Skeletal muscle tissue (tissue), 4 donors: Measurements from ENCODE around the gene BLCAP. TPM values are rescaled to one million over a fixed set of nuclear protein-coding genes. Genes with fewer than 3 reads are reported as not detected.
"Not testable (repeated sequence)": the region's sequence is repeated elsewhere in the genome, so short reads cannot be mapped to it uniquely, and the experiment has no call there.

Experiments
- H3K27ac ChIP-seq: one replicate; pipeline ENCODE4 v1.7.0; 2013; ENCODE audit warnings: mild to moderate bottlenecking, low read depth, low read length, inconsistent platforms
- H3K27me3 ChIP-seq, 3 donors: one replicate each; pipeline ENCODE4 v1.7.0; 2013; ENCODE audit warnings: low read length in 3 of 3; ENCODE audit not compliant: control insufficient read depth in 3 of 3, insufficient read depth in 3 of 3
- H3K36me3 ChIP-seq, 3 donors: one replicate each; pipeline ENCODE4 v1.7.0; 2013; ENCODE audit warnings: low read length in 3 of 3; ENCODE audit not compliant: control insufficient read depth in 3 of 3, insufficient read depth in 3 of 3
- H3K4me1 ChIP-seq, 3 donors: one replicate each; pipeline ENCODE4 v1.7.0; 2013; ENCODE audit warnings: low read length in 3 of 3, mild to moderate bottlenecking in 3 of 3; ENCODE audit not compliant: control insufficient read depth in 3 of 3, insufficient read depth in 3 of 3
- H3K4me3 ChIP-seq, 3 donors: one replicate each; pipeline ENCODE4 v1.7.0; 2013; ENCODE audit warnings: low read length in 3 of 3
- H3K9ac ChIP-seq, 3 donors: one replicate each; pipeline ENCODE4 v1.7.0; 2013; ENCODE audit warnings: low read length in 3 of 3, mild to moderate bottlenecking in 3 of 3, moderate library complexity in 2 of 3, low read depth in 1 of 3
- H3K9me3 ChIP-seq, 3 donors: one replicate each; pipeline ENCODE4 v1.7.0; 2013; ENCODE audit warnings: low read length in 3 of 3; ENCODE audit not compliant: control insufficient read depth in 3 of 3
- total RNA-seq: library from RNA; depleted of rRNA; stranded (reverse); fragments of >200 nt; gene quantifications from one replicate; pipeline ENCODE4 v1.2.3, GENCODE V29; 2014
- donor health status: Osteomylitis.

BLCAP gene
- total RNA-seq, 1 donor from 2014 or later = 241 TPM

DNA sequence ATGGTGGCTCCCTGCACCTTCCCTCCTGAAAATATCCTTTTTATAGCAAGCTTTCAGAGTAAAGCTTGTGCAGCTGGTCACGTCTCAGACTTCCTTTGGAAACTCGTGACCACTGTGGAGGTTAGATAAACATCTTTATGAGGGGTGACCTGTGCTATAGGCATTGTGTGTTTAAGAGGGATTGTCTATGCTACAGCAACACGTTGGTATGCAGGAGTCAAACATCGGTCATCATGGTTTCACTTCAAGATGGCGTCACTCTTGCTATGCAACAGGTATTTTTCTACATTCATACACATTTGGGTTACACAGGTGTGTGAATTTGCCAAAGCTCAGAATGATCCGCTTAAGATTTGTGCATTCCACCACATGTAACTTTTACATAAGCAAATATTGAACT is 14.6 kb upstream of the BLCAP start:
- Histone ChIP-seq H3K27me3 (peaks cover 0 to 2% (median 0%) of the 10 kb centered on the region in 3 donors), H3K4me1 (no peaks in the 10 kb centered on the region), H3K4me3 (no peak overlapping the region), H3K27ac (no peak overlapping the region), H3K9me3 (no peaks in the 10 kb centered on the region), H3K36me3 (no peaks in the 10 kb centered on the region), H3K9ac (no peak overlapping the region)

GRCh38 chr20:37541326-37541725 is 13.7 kb upstream of the BLCAP start:
- H3K27me3 ChIP-seq = peaks cover 0 to 2% (median 0%) of the 10 kb centered on the region in 3 donors
- no peaks in the 10 kb centered on the region for H3K36me3 ChIP-seq
- no peaks in the 10 kb centered on the region for H3K9me3 ChIP-seq
- no peak overlapping the region for H3K9ac ChIP-seq
- no peak overlapping the region for H3K27ac ChIP-seq
- H3K4me3 ChIP-seq = no peak overlapping the region
- H3K4me1 ChIP-seq = no peaks in the 10 kb centered on the region

DNA sequence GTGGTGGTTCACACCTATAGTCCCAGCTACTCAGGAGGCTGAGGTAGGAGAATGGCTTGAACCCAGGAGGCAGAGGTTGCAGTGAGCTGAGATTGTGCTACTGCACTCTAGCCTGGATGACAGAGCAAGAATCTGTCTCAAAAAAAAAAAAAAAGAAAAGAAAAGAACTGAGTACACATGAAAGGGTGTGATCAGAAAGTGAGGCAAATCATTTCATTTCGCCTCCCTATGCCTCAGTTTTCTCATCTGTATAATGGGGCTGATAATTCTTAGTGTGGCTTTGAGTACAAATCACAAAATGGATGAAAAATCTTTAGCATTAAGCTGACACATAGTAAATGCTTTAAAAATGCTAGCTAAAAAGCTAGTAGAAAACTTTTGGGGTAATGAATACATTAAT is 13.2 kb upstream of the BLCAP start:
- H3K9me3 ChIP-seq, H3K4me1 ChIP-seq, H3K27ac ChIP-seq, H3K27me3 ChIP-seq, H3K9ac ChIP-seq, H3K36me3 ChIP-seq, H3K4me3 ChIP-seq: not testable (repeated sequence)

DNA sequence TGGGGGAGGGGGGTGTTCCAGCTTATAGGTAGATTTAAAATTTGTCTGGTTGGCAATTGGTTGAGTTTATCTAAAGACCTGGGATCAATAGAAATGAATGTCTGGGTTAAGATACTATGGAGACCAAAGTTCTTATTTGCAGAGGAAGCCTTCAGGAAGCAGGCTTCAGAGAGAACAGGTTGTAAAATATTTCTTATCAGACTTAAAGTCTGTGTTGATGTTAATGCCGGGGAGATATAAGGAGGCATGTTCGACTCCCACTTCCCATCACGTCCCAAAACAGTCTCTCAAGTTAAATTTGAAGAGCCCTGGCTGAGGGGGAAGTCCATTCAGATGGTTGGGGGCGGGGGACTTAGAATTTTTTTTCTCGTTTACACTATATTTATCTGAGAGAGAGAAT is 12.3 kb upstream of the BLCAP start:
- H3K9ac ChIP-seq = no peak overlapping the region
- no peaks in the 10 kb centered on the region for H3K9me3 ChIP-seq
- peaks cover 0 to 2% (median 0%) of the 10 kb centered on the region in 3 donors for H3K27me3 ChIP-seq

GRCh38 chr20:37539424-37539823 is 11.7 kb upstream of the BLCAP start:
- Histone ChIP-seq H3K9me3 (no peaks in the 10 kb centered on the region), H3K27me3 (peaks cover 0 to 2% (median 0%) of the 10 kb centered on the region in 3 donors), H3K4me1 (peaks cover 2 to 3% (median 3%) of the 10 kb centered on the region in 3 donors), H3K36me3 (no peaks in the 10 kb centered on the region), H3K4me3 (no peak overlapping the region), H3K9ac (no peak overlapping the region), H3K27ac (no peak overlapping the region)

More for the DNA sequence above, 12.3 kb upstream of the BLCAP start:
- H3K4me1 ChIP-seq = no peaks in the 10 kb centered on the region
- no peak overlapping the region for H3K27ac ChIP-seq
- H3K4me3 ChIP-seq = no peak overlapping the region
- H3K36me3 ChIP-seq = no peaks in the 10 kb centered on the region

DNA sequence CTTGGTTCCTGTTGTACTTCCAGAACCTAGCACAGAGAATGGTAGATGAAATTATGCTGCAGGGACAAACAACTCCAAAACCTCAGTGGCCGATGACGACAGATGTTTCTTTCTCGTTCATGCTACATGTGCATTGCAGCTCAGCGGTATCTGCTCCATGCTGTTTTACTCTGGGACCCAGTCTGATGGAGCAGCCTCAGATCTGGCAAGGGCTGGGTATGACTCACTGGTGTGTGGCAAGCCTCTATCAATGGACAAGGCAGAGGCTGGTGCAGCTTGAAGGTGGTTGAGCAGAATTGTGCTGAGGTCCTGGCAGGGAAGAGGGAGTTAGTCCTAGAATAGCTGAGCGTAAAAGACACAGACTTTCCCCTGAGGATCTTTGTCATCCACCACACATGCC is 10.3 kb upstream of the BLCAP start:
- H3K27ac ChIP-seq = no peak overlapping the region
- H3K4me3 ChIP-seq = no peak overlapping the region
- H3K9me3 ChIP-seq = no peaks in the 10 kb centered on the region
- no peaks in the 10 kb centered on the region for H3K36me3 ChIP-seq
- H3K9ac ChIP-seq = no peak overlapping the region
- H3K27me3 ChIP-seq = no peaks in the 10 kb centered on the region
- H3K4me1 ChIP-seq = peaks cover 2 to 3% (median 3%) of the 10 kb centered on the region in 3 donors

DNA sequence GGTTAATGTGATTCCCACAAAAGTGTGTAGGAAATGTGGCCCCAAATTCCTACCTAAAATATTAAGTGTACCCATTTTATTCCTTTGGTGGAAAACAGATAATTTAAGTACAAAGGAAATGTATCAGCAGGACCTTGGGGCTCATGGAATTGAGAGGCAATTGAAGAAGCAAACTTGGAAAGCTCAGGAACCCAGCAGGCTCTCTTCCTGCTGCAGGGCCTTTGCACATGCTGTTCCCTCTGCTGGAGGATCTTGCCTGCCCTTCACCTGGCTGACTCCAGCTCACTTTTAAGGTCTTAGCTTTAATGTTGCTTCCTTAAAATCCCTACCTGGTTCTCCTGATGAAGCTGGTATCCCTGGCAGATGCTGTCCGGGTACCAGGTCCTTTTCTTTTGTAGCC is 9.8 kb upstream of the BLCAP start:
- no peak overlapping the region for H3K27ac ChIP-seq

DNA sequence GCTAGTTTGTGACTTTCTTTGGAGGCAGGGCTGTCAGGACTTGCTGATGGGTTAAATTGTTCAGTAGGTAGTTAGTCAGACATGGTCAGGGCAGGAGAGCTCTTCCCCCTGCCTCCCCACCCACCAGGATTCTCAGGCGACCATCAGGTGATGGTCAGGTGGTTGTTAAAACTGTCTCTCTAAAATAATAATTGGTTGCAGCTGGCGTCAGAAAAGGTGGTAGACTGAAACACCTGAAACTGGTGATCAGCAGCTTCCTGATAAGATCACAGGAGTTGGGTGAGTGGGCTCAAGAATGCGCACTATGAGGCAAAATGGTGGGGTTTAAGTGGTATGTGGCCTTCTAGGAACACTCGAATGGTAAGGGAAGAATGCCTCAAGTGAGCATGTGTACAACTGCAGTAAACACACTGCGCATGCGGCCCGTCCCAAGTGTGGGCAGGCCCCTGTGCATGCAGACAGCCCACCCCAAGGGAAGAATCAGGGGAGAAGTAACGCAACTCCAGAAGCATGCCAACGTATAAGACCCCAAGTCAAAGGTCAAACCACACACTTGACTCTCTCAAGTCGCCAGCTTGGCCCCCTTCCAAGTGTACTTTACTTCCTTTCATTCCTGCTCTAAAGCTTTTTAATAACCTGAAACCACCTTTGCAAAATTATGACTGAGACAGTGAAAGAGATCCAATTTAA is 7.9 kb upstream of the BLCAP start:
- no peak overlapping the region for H3K27ac ChIP-seq
- no peak overlapping the region for H3K4me3 ChIP-seq
- H3K4me1 ChIP-seq = peaks cover 2 to 3% (median 3%) of the 10 kb centered on the region in 3 donors
- H3K9me3 ChIP-seq = no peaks in the 10 kb centered on the region
- no peaks in the 10 kb centered on the region for H3K36me3 ChIP-seq
- H3K27me3 ChIP-seq = no peaks in the 10 kb centered on the region
- H3K9ac ChIP-seq = no peak overlapping the region

More for the DNA sequence above, 9.8 kb upstream of the BLCAP start:
- Histone ChIP-seq H3K36me3 (no peaks in the 10 kb centered on the region), H3K9me3 (no peaks in the 10 kb centered on the region), H3K4me3 (no peak overlapping the region), H3K4me1 (peaks cover 2 to 3% (median 3%) of the 10 kb centered on the region in 3 donors), H3K9ac (no peak overlapping the region), H3K27me3 (no peaks in the 10 kb centered on the region)

- Histone ChIP-seq H3K9ac (no peak overlapping the region), H3K27me3 (no peaks in the 10 kb centered on the region), H3K36me3 (no peaks in the 10 kb centered on the region), H3K9me3 (no peaks in the 10 kb centered on the region), H3K4me3 (no peak overlapping the region), H3K4me1 (peaks cover 2 to 3% (median 3%) of the 10 kb centered on the region in 3 donors), H3K27ac (no peak overlapping the region)
These were observed 6.9 kb upstream of the BLCAP start for GRCh38 chr20:37534401-37535157.

GRCh38 chr20:37533154-37533715 is 5.6 kb upstream of the BLCAP start:
- H3K27me3 ChIP-seq = no peaks in the 10 kb centered on the region
- H3K9me3 ChIP-seq = no peaks in the 10 kb centered on the region
- H3K36me3 ChIP-seq = no peaks in the 10 kb centered on the region
- no peak overlapping the region for H3K4me3 ChIP-seq
- H3K9ac ChIP-seq = no peak overlapping the region
- no peak overlapping the region for H3K27ac ChIP-seq
- H3K4me1 ChIP-seq = peaks cover 7 to 11% (median 11%) of the 10 kb centered on the region in 3 donors
